Activated T-helper 17 cell treated with anti-CD3 and anti-CD28 coated beads, Interleukin-2, amount 50 U/mL, for 72 hours (primary cell): ENCODE measurements around the gene MED29. TPM values are rescaled to one million over a fixed set of nuclear protein-coding genes. Genes with fewer than 3 reads are reported as not detected.

ENCODE experiments used
- ATAC-seq: fragments of 150-1000 bp; cut with Tn5 transposase; replicated peaks from 2 replicates; pipeline ENCODE4 v1.10.0; 2021; ENCODE audit warnings: mild to moderate bottlenecking, moderate library complexity
- H3K27ac Mint-ChIP-seq: one replicate; pipeline ENCODE4 v1.8.0; 2022; ENCODE audit warnings: mixed read lengths
- H3K27me3 Mint-ChIP-seq: one replicate; pipeline ENCODE4 v1.8.0; 2022; ENCODE audit warnings: mixed read lengths
- H3K36me3 Mint-ChIP-seq: one replicate; pipeline ENCODE4 v1.8.0; 2022; ENCODE audit warnings: low read depth, mild to moderate bottlenecking, mixed read lengths
- H3K4me1 Mint-ChIP-seq: one replicate; pipeline ENCODE4 v1.8.0; 2022; ENCODE audit warnings: mixed read lengths
- H3K4me3 Mint-ChIP-seq: one replicate; pipeline ENCODE4 v1.8.0; 2022; ENCODE audit warnings: mild to moderate bottlenecking, mixed read lengths
- H3K9me3 Mint-ChIP-seq: one replicate; pipeline ENCODE4 v1.8.0; 2022; ENCODE audit warnings: mixed read lengths
- total RNA-seq, 2 donors: library from RNA; stranded (reverse); gene quantifications; one replicate each; pipeline ENCODE4 v1.2.3, GENCODE V29; 2022

MED29 gene
- total RNA-seq, 2 donors from 2014 or later: 24.6 to 27.7 TPM

DNA sequence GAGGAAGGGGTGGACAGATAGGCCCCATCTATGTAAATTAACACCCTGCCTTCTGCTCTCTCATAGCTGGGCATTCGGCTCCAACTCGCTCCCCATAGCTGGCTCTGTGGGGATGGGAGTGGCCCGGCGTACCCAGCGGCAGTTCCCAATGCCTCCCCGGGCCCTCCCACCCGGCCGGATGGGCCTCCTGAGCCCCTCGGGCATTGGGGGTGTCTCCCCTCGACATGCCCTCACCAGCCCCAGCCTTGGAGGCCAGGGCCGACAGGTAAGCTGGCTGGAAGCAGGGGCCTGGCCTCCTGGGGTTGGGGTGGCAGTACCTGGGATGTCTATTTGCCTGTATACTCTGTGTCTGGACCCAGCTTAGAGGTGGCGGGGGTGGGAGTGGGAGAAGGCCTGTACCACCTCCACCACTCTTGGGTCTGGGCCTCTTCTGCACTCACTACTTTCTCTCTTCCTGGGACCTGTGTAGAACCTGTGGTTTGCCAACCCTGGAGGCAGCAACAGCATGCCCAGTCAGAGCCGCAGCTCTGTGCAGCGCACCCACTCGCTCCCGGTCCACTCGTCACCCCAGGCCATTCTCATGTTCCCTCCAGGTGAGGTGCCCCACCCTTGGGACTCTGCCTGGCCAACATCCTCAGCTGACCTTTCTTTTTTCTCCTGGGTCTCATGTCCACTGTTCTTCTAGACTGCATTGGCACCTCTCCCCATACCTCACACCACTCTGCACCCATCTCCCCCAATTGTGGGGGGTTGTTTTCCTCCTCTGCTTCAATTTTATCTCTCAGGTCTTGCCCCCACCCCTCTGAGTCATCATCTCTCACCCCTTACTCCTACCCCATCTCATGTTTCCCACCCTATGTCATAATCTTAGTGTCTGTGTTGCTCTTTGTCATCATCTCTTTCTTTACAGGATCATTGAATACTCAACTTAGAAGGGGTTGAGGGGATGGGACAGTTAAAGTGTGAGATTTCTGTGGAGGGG lies 10.4 kb upstream of the MED29 start:
- ATAC-seq: no peak
- H3K9me3 Mint-ChIP-seq: no peaks in the 10 kb centered on the region
- peaks cover 98% of the 10 kb centered on the region for H3K36me3 Mint-ChIP-seq
- no peaks in the 10 kb centered on the region for H3K27me3 Mint-ChIP-seq
- H3K27ac Mint-ChIP-seq: peak overlapping the region; percentile 76
- H3K4me3 Mint-ChIP-seq: no peak overlapping the region
- H3K4me1 Mint-ChIP-seq: peaks cover 11% of the 10 kb centered on the region

DNA sequence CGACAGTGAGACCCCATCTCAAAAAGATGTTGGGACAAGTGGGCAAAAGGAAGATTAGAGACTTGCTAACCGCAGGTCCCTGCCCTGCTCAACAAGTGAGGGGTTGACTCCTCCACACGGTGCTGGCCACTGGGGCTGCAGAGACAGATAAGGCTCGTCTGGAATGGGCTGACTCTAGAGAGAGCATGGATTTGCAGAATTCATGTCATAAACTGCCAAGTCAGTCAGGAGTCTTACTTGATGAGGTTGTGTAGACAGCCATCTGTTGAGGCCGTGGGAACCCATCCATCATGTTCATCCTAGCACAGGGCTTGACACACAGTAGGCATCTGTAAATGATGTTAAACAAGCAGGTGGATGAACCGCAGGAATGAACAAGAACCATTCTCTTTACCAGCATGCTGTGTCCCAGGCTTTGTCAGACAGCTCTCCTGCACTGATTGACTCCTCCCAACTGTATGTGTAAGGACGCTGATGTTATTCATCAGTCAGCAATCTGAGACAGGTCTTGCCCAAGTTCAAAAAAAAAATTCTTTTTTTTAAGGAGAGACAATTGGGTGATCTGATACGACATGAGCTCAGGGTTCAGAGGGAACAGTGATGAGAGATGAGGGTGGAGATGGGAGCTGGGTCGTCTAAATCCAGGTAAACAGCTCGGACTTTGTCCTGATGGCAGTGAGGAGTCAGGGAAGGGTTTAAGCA lies 9.1 kb upstream of the MED29 start:
- peaks cover 7% of the 10 kb centered on the region for H3K4me1 Mint-ChIP-seq
- H3K36me3 Mint-ChIP-seq: peaks cover 98% of the 10 kb centered on the region
- ATAC-seq: no peak
- peak overlapping the region; percentile 76 for H3K27ac Mint-ChIP-seq
- no peaks in the 10 kb centered on the region for H3K9me3 Mint-ChIP-seq
- H3K4me3 Mint-ChIP-seq: no peak overlapping the region
- no peaks in the 10 kb centered on the region for H3K27me3 Mint-ChIP-seq

DNA sequence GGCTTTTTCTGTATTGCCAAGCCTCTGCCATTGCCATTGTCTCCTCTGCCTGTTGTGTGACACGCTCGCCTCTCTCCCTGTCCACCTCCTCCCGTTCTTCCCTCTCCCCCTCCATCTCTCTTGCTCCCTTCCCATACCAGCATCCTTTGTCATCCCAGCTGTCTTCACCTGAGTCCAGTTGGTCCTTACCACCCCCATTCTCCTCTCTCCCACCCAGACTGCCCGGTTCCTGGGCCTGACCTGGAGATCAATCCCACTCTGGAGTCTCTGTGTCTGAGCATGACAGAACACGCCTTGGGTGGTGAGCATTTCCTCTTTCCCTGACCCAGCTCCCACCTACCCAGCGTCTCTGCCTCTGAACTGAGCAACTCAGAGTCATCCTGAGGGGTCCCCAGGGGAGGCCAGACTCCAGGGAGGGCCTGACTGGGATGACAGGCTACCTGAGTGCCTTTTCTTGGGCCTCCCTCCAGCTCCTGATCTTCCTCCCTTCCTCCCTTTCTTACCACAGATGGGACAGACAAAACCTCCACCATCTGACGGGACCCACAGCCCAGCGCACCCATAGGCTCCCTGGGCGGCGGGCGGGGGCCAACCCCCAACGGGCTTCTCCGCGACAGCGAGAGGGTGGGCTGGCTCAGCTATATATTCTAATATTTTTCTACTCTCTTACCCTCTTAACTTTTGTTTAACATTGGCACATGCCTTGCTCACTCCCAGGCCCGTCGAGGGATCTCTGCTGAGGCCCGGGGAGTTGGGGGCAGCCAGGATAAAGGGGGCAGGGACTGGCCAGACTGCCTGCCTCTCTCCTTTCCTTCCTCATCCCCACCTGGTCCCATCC lies 8.0 kb upstream of the MED29 start:
- H3K4me1 Mint-ChIP-seq: peaks cover 6% of the 10 kb centered on the region
- H3K27ac Mint-ChIP-seq: peak overlapping the region; percentile 77
- no peaks in the 10 kb centered on the region for H3K9me3 Mint-ChIP-seq
- no peak overlapping the region for H3K4me3 Mint-ChIP-seq
- ATAC-seq: no peak
- H3K27me3 Mint-ChIP-seq: no peaks in the 10 kb centered on the region
- peaks cover 98% of the 10 kb centered on the region for H3K36me3 Mint-ChIP-seq

DNA sequence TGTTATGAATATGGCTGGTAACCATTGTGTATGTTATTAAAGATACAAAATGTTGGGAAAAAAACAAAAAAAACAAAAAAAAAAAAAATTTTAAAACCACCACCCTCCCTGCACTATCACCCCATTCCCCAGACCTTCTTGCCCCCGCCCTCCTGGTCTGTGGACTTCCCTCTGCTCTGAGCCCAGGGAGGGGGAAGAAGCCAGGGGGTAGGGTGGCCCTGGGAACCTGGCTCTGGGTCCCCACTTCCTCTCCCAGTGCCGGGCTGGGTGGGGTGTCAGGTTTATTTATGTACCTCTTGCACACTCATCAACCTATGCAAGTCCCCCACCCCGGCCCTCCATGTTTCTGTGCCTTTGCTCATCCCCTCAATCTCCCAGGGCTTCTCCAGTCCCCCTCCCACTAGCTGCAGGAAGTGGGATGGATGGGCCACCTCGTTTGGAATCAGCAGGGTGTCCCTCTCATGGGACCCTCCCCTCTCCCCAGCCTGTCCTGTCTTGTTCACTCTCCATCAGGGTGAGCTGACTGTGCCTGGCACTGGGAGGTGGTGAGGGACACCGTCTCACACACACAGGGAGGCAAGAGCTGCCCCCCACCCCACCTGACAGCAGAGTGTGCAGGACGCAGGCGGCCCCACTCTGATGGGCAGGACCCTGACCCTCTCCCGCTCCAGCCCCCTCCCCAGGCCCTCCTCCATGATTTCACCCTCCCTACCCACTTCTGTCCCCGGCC lies 6.2 kb upstream of the MED29 start:
- Mint-ChIP-seq H3K4me3 (no peak overlapping the region), H3K27me3 (no peaks in the 10 kb centered on the region), H3K27ac (peak overlapping the region; percentile 77), H3K4me1 (peaks cover 11% of the 10 kb centered on the region), H3K36me3 (peaks cover 98% of the 10 kb centered on the region), H3K9me3 (no peaks in the 10 kb centered on the region)
- no peak for ATAC-seq

DNA sequence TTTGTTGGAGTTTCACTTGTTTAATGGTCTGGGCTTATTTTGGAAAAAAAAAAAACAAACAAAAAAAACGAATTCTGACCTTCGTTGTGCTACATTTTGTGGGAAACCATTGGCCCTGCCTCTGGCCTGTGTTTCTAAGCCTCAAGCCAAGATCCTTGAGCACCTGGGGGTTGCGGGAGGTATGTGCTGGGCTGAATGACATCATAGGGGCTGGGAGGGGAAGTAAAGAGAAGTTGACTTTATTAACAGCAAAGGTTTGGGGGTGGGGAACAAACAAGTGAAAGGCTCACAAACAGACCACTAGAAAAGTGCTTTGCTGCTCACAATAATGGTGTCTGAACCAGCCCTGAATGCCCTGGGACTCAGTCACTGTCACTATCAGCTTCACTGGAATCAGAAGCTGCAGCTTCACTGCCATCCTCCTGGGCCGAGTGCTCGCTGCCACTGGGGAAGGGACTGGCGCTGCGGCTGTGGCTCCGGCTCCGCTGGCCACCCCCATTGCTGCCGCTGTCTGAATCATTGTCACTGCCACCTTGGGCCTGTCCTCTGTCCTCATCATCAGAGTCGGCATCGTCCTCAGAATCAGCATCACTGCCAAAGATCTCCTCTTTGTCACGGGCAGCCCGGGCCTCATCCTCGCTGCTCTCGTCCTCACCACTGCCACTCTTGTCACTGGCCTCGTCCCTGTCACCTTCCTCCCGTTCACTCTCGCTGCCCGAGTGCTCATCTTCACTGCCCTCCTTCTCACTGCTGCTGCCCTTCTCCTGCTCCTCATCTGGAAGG lies 5.4 kb upstream of the MED29 start:
- H3K27ac Mint-ChIP-seq: peak overlapping the region; percentile 37
- H3K36me3 Mint-ChIP-seq: peaks cover 100% of the 10 kb centered on the region
- ATAC-seq: no peak
- peaks cover 11% of the 10 kb centered on the region for H3K4me1 Mint-ChIP-seq
- H3K27me3 Mint-ChIP-seq: no peaks in the 10 kb centered on the region
- H3K4me3 Mint-ChIP-seq: no peak overlapping the region
- no peaks in the 10 kb centered on the region for H3K9me3 Mint-ChIP-seq

DNA sequence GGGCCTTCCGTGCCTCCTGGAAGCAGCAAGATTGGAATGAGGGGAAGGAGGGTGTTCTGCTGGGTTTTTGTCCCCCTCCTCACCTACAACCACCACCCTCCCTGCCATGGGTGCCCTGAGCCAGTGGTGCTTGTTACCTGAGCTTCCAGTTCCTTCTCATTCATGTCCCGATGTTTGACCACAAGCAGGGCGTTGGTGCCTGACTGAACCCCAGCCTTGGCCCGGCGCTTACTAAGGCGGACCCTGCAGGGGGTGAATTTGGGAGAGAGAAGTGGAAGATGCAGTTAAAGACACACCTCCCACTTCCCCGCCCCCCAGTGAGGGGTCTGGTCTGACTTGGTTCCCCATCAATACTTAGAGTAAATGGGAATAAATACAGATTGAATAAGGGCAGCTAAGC lies 4.6 kb upstream of the MED29 start:
- Mint-ChIP-seq H3K4me3 (no peak overlapping the region), H3K4me1 (peaks cover 5% of the 10 kb centered on the region), H3K27me3 (no peaks in the 10 kb centered on the region), H3K9me3 (no peaks in the 10 kb centered on the region), H3K36me3 (peaks cover 100% of the 10 kb centered on the region), H3K27ac (peak overlapping the region; percentile 37)
- no peak for ATAC-seq

DNA sequence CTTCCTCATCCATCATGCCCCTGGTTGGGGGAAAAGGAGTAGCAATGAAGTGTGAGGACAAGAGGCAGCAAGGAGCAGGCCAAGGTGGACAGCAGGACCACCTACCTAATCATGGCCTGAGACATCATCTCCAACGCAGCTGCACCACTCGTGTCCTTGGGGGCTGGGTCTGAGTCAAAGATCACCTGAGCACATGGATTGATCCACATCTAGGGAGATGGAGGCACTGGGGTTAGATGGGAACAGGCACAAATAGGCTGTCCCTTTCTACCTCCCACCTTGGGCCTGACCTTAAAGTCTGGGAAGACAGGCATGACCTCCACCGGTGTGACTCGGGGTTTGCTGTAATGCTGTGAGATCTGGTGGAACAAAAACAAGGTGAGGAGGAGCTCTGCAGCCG lies 2.5 kb upstream of the MED29 start:
- no peak for ATAC-seq
- Mint-ChIP-seq H3K27me3 (no peaks in the 10 kb centered on the region), H3K27ac (peak overlapping the region; percentile 99), H3K36me3 (peaks cover 100% of the 10 kb centered on the region), H3K9me3 (no peaks in the 10 kb centered on the region), H3K4me3 (no peak overlapping the region), H3K4me1 (peaks cover 5% of the 10 kb centered on the region)

DNA sequence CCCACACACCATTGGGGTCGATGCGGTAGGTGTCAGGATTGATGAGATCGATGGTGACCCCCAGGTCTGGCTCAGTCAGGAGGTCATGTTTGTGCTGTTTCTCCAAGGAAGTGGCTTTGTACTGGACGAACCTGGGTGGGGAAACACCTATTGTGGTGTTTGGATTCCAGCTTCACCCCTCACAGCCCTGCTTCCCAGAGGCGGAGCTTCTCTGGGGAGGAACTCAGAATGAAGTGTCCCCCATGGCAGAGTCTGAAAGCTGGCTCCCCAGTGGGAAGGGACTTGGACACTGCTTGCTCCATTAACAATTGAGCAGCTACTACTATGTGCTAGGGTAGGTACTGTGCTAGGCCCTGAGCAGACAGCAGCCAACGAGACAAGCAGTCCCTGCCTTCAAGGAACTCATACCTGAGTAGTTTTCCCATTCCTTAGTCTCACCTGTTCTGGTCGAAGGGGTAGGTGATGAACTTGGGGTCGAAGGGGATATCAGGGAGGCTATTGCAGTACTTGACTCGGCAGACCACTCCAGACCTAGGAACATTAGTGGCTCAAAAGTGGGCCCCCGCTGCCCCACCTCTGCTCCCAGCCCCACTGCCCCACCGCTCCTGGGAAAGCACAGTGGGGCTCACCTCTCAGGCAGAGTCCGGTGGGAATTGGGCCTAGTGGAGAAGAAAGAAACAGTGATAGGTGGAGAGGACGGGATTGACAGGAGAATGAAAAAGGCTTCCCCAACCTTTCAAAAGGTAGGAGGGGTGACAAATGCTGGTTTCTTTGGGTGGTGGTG lies 1.4 kb upstream of the MED29 start:
- H3K36me3 Mint-ChIP-seq: peaks cover 98% of the 10 kb centered on the region
- ATAC-seq: no peak
- H3K4me1 Mint-ChIP-seq: peaks cover 5% of the 10 kb centered on the region
- peak overlapping the region; percentile 100 for H3K4me3 Mint-ChIP-seq
- no peaks in the 10 kb centered on the region for H3K9me3 Mint-ChIP-seq
- H3K27me3 Mint-ChIP-seq: no peaks in the 10 kb centered on the region
- H3K27ac Mint-ChIP-seq: peak overlapping the region; percentile 99

DNA sequence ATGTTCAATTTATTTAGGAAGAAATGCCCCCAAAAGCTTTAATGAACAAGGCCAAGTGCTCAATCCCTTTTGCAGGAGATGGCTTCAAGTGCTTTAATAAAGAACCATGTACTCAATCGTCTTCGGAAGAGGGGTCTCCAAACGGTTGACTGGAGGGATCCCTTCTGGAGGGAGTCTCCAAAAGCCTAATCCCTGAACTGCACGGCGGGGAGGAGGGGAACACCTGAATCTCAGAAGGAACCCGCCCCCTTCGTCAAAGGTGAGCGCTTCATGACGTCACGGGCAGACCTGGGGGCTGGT lies 777 bp upstream of the MED29 start:
- peaks cover 5% of the 10 kb centered on the region for H3K4me1 Mint-ChIP-seq
- H3K27ac Mint-ChIP-seq: peak overlapping the region; percentile 99
- no peaks in the 10 kb centered on the region for H3K27me3 Mint-ChIP-seq
- peaks cover 98% of the 10 kb centered on the region for H3K36me3 Mint-ChIP-seq
- peak overlapping the region; percentile 100 for H3K4me3 Mint-ChIP-seq
- no peak for ATAC-seq
- no peaks in the 10 kb centered on the region for H3K9me3 Mint-ChIP-seq

DNA sequence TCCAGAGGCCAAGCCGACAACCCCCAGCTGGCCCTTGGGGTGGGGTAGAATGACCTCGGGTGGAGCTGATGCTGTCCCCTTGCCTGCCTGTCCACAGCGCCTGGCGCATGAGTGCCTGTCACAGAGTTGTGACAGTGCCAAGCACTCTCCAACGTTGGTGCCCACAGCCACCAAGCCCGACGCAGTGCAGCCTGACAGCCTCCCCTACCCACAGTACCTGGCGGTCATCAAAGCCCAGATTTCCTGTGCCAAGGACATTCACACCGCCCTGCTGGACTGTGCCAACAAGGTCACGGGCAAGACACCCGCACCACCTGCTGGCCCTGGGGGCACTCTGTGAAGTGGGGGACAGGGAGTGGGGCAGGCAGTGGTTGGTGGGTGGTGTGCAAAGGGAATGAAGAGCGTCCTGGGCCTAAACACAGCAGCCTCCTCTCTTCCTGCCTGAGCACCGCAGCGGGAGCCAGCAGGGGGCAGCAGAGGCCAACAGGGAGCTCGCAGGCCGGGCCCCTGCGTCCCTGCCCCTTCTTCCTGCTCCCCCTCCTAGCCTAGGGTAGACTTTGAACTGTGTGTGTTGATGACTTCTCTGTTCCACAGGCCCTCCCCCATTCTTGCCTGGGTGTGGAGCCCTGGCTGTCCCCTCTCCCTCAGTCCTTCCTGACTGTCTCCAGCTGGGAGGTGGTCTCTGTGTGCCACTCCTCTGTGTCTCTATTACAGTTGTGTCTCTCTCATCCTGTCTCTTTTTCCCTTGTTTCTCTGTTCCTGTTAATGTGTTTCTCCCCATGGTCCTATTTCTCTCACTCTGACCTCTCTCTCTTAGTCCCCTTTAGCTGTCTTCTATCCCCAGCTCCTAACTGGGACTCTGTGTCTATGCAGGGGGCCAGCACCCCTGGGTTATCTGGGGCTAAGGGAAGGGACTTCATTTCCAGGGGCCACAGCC lies 6.5 kb downstream of the MED29 start:
- ATAC-seq: peak; percentile 50
- Mint-ChIP-seq H3K4me1 (peaks cover 31% of the 10 kb centered on the region), H3K36me3 (peaks cover 66% of the 10 kb centered on the region), H3K9me3 (no peaks in the 10 kb centered on the region), H3K4me3 (peak overlapping the region; percentile 91), H3K27me3 (no peaks in the 10 kb centered on the region), H3K27ac (peak overlapping the region; percentile 94)

DNA sequence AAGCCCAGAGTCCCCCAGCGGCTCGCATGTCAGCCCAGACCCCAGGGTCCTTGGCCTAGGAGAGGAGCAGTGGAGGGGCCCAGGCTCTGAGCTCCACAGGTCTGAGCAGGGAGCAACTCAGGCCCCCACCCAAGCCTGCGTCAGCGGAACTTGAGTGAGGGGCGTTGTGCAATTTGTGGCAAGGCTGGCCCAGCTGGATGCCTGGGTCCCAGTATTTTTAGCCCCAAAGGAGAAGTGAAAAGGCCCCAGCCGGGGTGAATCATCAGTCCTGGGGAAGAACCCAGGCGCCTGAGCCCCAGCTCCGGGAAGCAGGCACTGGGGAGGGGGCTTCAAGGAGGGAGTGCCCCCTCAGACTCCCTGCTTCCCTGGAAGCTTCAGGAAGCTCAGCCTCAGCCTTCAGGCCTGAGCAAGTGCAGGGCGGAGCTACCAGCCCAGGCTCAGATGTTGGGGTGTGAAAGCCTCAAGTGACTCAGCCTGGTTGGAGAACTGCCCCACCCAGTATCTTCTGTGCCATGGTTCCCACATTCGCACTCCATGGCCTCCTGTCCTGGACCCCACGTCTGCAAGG lies 7.2 kb downstream of the MED29 start:
- Mint-ChIP-seq H3K36me3 (peaks cover 63% of the 10 kb centered on the region), H3K9me3 (no peaks in the 10 kb centered on the region), H3K4me3 (peak overlapping the region; percentile 91), H3K27me3 (no peaks in the 10 kb centered on the region), H3K27ac (peak overlapping the region; percentile 94), H3K4me1 (peaks cover 31% of the 10 kb centered on the region)
- peak; percentile 30 for ATAC-seq

DNA sequence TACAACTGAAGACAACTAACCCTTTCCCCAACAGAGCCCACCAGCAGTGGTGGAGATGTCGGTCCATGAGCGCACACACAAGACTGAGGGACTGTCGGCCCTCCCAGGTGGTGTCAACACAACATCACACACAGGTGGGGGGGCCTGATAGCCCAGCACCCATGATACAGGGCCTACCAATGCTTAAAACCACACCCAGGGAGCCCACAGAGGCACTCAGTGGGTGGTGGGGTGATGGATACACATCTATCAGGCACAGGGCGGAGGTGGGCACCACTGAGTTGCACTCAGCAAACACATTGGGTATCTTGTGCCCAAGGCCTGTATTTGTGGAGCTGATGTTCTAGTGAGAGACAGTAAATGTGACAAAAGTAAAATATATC lies 8.5 kb downstream of the MED29 start:
- Mint-ChIP-seq H3K4me1 (peaks cover 31% of the 10 kb centered on the region), H3K27me3 (no peaks in the 10 kb centered on the region), H3K4me3 (peak overlapping the region; percentile 91), H3K27ac (peak overlapping the region; percentile 94), H3K36me3 (peaks cover 53% of the 10 kb centered on the region), H3K9me3 (no peaks in the 10 kb centered on the region)
- no peak for ATAC-seq
